ACHN (cell line): Measurements from ENCODE around the gene ADGRG1.

Experiments
- DNase-seq: peaks from one replicate; pipeline ENCODE4 v3.0.0-alpha.2; 2015
- in situ Hi-C: cut with HindIII; loops from 2 replicates; pipeline ENCODE4 v1.10.0; 2017; ENCODE audit warnings: low sequenced_read_pairs, low pct_ligation_motif_present, low pct_unique_long_range_greater_than_20kb

ADGRG1 gene

GRCh38 chr16:57629516-57630406, 1.3 kb downstream of the ADGRG1 start:
- DNase-seq: no peak
- in situ Hi-C loops: no loop called here

DNA sequence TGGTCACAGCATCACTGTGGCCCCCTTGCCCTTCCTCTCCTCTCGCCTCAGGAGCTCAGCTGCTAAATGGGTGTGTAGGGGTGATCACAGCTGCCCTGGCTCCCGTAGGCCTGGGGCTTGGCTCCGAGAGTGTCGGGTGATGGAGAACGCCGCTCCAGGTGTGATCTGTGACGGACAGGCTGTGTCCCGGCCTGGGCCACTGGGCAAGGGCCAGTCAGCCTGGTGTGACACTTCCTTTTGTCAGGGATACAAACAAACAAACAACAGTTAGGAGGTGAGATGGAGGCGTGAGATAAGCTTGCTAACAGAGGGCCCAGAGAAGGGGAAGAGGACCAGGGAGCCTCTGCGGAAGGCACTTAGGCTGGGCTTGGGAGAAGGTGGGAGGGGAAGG, 2.0 kb downstream of the ADGRG1 start:
- in situ Hi-C loops: no loop called here
- DNase-seq: no peak

DNA sequence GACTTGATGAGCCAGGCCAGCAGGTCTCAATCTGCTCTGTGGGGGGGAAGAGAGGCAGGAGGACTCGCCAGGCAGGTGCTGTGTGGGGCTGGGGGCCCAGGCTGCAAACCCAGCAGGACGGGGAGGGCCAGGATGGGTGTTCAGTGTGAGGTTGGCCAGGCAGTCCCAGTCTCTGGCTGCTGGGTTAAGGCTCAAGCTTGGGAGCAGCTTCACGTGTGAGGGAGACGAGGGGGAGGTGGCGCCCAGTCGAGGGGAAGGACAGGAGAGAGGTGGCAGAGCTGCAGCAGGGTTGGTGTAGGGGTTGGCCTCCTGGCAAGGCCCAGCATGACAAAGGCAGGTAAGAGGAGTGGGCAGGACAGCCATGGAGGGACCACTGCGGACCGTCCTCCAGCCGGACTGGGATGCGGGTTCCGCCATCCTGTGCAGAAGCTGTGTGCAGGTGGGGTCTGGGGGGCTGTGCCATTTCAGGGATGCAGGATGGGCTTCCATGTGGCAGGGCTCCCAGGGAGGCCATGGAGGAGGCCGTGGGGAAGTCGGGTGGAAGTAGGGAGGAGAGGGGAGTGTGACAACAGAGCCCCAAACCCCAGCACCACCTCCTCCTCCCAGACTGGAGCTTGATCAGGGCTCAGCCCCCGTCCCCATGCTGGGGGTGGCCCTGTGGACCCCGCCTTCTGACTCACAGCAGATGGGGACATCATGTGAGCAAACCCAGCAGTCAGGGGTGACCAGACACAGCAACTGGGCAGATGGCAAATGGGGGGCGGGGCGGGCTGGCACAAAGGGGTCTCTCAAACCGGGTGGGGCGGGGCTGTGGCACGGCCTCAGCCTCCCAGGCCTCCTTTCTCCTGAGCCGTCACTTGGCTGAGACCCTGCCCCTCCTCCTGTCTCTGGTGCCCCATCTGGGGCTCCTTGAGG, 2.8 kb downstream of the ADGRG1 start:
- in situ Hi-C loops: no loop called here
- no peak for DNase-seq

GRCh38 chr16:57632568-57632967, 4.1 kb downstream of the ADGRG1 start:
- in situ Hi-C loops: no loop called here
- DNase-seq: no peak

GRCh38 chr16:57633383-57634064, 5.1 kb downstream of the ADGRG1 start:
- DNase-seq: no peak
- in situ Hi-C loops: no loop called here

GRCh38 chr16:57634171-57634570, 5.7 kb downstream of the ADGRG1 start:
- in situ Hi-C loops: no loop called here

GRCh38 chr16:57635266-57636097, 7.1 kb downstream of the ADGRG1 start:
- in situ Hi-C loops: no loop called here

More at GRCh38 chr16:57634171-57634570, 5.7 kb downstream of the ADGRG1 start:
- DNase-seq: peak; percentile 39

GRCh38 chr16:57636184-57636583, 7.8 kb downstream of the ADGRG1 start:
- no peak for DNase-seq
- in situ Hi-C loops: no loop called here

More at GRCh38 chr16:57635266-57636097, 7.1 kb downstream of the ADGRG1 start:
- no peak for DNase-seq

DNA sequence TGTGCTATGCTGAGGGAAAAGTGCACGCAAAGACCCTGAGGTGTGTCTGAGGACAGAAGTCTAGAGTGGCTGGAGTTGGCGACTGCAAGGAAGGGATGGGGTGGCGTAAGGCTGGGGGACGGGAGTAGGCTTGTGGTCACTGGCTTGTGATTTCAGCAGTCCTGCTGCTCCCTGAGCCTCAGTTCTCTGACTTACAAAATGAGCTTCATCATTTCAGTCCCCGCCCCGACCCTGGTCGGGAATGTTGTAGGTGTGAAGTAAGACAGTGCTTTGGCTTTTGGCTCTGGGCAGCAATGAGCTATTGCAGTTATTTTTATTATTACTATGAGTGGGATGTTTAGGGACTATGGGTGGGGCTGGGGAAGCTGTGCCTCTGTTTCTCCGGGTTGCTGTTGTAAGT, 8.6 kb downstream of the ADGRG1 start:
- in situ Hi-C loops: no loop called here
- no peak for DNase-seq

GRCh38 chr16:57637424-57637823, 9.0 kb downstream of the ADGRG1 start:
- no peak for DNase-seq
- in situ Hi-C loops: no loop called here

GRCh38 chr16:57637965-57638364, 9.5 kb downstream of the ADGRG1 start:
- no peak for DNase-seq
- in situ Hi-C loops: no loop called here

DNA sequence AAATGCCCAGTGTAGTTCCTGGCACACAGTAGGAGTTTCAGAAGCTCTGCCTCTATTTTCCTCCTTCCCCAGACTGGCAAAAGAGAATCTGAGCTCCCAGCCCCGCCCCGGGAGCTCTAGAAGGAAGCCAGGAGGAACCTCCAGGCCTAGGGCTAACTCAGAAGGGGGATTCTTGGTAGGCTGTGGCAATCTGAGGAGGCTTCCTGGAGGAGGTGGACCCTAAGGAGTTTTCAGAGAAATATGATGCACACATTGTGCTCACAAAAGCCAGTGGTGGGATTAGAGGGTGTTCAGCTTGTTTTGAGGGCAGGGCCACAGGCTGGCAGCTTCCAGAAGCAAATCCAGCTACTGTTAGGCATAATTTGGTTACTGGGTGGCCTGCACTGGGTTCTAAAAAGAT, 10.0 kb downstream of the ADGRG1 start:
- DNase-seq: no peak
- in situ Hi-C loops: no loop called here

- DNase-seq: no peak
- in situ Hi-C loops: no loop called here
These were observed 10.9 kb downstream of the ADGRG1 start for GRCh38 chr16:57639172-57639887.

DNA sequence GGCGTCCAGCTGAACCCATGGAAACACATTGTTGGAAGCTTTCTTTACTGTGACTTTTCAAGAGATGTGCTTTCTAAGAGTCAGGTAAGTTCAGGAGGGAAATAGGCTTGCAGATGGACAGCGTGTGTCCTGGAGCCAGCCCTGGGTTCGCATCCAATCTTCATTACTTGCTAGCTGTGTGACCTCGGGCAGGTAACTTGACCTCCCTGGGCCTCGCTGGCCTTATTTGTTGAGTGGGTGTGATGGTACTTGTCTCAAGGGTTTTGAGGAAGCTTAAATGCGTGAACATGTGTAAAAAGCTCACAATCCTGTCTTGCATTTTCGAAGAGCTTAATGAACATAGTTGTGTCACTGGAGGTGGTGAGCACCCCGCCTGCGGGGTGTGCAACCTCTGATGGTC, 11.8 kb downstream of the ADGRG1 start:
- no peak for DNase-seq
- in situ Hi-C loops: no loop called here

GRCh38 chr16:57640612-57641011, 12.2 kb downstream of the ADGRG1 start:
- no peak for DNase-seq
- in situ Hi-C loops: no loop called here

DNA sequence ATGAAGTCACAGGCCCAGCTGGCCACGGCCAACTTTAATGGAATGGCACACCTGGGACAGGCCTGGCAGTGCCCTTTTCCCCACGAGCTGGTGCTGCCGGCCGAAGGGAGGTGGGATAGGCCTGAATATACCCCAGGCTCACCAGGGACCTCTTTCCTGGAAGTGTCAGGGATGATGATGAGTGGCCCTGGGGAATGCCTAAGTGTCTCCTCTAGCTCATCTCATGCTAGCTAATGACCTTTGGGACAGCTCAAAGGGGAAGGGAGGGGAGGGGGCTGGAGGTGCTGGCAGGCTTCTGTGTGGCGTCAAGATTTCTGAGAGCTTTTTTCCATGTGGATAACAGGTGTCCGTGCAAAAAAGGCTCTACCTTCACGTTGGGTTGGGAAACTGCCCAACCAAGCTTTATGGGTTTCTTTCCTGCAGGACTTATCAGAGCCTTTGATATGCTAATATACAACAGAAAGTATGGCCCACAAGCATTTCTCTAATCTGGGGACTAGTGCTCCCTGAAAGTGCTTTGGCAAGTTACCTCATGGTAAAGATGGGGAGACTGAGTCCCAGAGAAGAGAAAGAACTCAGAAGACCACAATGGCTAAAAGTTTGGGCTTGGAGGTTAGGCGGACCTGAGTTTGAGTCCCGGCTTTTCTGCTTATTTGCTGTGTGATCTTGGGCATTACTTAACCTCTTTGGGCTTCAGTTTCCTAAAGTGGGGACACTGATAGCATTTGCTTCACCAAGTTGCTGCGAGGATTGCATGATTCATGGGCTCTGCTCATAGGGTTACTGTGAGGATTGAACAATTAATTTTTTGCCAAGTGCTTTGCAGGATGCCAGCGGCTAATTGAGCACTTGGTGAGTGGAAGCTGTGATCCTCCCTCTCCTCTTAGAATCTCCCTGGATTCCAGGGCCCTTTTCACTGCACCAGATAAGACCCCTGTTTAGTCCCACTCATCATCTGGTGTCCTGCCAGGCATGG, 14.0 kb downstream of the ADGRG1 start:
- no peak for DNase-seq
- in situ Hi-C loops: no loop called here
